HepG2 (cell line): ENCODE data around the gene PAXX. TPM values are rescaled to one million over a fixed set of nuclear protein-coding genes. Genes with fewer than 3 reads are reported as not detected.

Experiments used
- CENPX ChIP-seq: sonication (generic); formaldehyde crosslinking; IDR thresholded peaks from 2 replicates; pipeline ENCODE4 v1.9.0; 2021; ENCODE audit warnings: mild to moderate bottlenecking, missing genetic modification reagents, moderate library complexity
- GLI4 ChIP-seq: sonication (generic); formaldehyde crosslinking; IDR thresholded peaks from 2 replicates; pipeline ENCODE4 v1.5.1; 2020; ENCODE audit warnings: missing genetic modification reagents, mild to moderate bottlenecking, moderate library complexity, borderline replicate concordance
- IKZF4 ChIP-seq: sonication (generic); formaldehyde crosslinking; IDR thresholded peaks from 2 replicates; pipeline ENCODE4 v1.5.1; 2020; ENCODE audit warnings: borderline replicate concordance, mild to moderate bottlenecking, low read depth, missing genetic modification reagents; ENCODE audit errors: not compliant biosample characterization
- KDM4B ChIP-seq: sonication (generic); formaldehyde crosslinking; IDR thresholded peaks from 2 replicates; pipeline ENCODE4 v1.4.0; 2020; ENCODE audit warnings: missing genetic modification reagents
- MEIS1 ChIP-seq: sonication (generic); formaldehyde crosslinking; IDR thresholded peaks from 2 replicates; pipeline ENCODE4 v1.9.0; 2021; ENCODE audit warnings: mild to moderate bottlenecking, missing genetic modification reagents, moderate library complexity, borderline replicate concordance
- PHF20 ChIP-seq: sonication (generic); formaldehyde crosslinking; IDR thresholded peaks from 2 replicates; pipeline ENCODE4 v1.5.0; 2020; ENCODE audit warnings: mild to moderate bottlenecking, missing genetic modification reagents
- RORA ChIP-seq: sonication (generic); formaldehyde crosslinking; IDR thresholded peaks from 2 replicates; pipeline ENCODE4 v1.5.0; 2020; ENCODE audit warnings: mild to moderate bottlenecking, missing genetic modification reagents, moderate library complexity
- SCMH1 ChIP-seq: sonication (generic); formaldehyde crosslinking; IDR thresholded peaks from 2 replicates; pipeline ENCODE4 v1.9.0; 2021; ENCODE audit warnings: missing genetic modification reagents, mild to moderate bottlenecking, borderline replicate concordance
- SP4 ChIP-seq: sonication (generic); formaldehyde crosslinking; IDR thresholded peaks from 2 replicates; pipeline ENCODE4 v1.8.1; 2023; ENCODE audit warnings: mild to moderate bottlenecking, missing genetic modification reagents
- ZNF446 ChIP-seq: sonication (generic); formaldehyde crosslinking; IDR thresholded peaks from 2 replicates; pipeline ENCODE4 v1.5.0; 2020; ENCODE audit warnings: mild to moderate bottlenecking, missing genetic modification reagents
- ZNF746 ChIP-seq: sonication (generic); formaldehyde crosslinking; IDR thresholded peaks from 2 replicates; pipeline ENCODE4 v1.8.0; 2022; ENCODE audit warnings: mild to moderate bottlenecking, missing genetic modification reagents
- ZSCAN9 ChIP-seq: IDR thresholded peaks from 2 replicates; pipeline ENCODE4 v1.6.1; 2016; ENCODE audit warnings: borderline replicate concordance
- polyA plus RNA-seq, 8 experiments: library from polyadenylated mRNA; depleted of rRNA in 3 of 8; stranded (reverse) in 7 of 8; unstranded in 1 of 8; fragments of >200 nt; fragmentation: Illumina TruSeq in 4 of 8; extraction: Trizol in 4 of 8; gene quantifications; 2 replicates each; pipeline versions ENCODE4 v1.2.1 to v1.2.3, GENCODE V29; 2011 to 2016; ENCODE audit warnings: low read depth in 4 of 8, missing spikeins in 1 of 8, mixed read lengths in 1 of 8; ENCODE audit not compliant: insufficient read depth in 1 of 8
- total RNA-seq, 5 experiments: library from RNA; depleted of rRNA; stranded (reverse); fragments of >200 nt; fragmentation: Illumina TruSeq; extraction: Trizol; gene quantifications; 2 replicates each; pipeline ENCODE4 v1.2.3, GENCODE V29; 2016; ENCODE audit warnings: low read depth in 1 of 5
- TF ChIP-seq, protein P1 (sequence below): IDR thresholded peaks from 2 replicates; pipeline ENCODE4 v1.6.1; 2016; ENCODE audit warnings: missing compliant biosample characterization, missing genetic modification reagents, borderline replicate concordance
- TF ChIP-seq, protein P2 (sequence below): sonication (generic); formaldehyde crosslinking; IDR thresholded peaks from 2 replicates; pipeline ENCODE4 v1.5.0; 2020; ENCODE audit warnings: missing genetic modification reagents
- TF ChIP-seq, protein P3 (sequence below): sonication (generic); formaldehyde crosslinking; IDR thresholded peaks from 2 replicates; pipeline ENCODE4 v1.8.0; 2023; ENCODE audit warnings: mild to moderate bottlenecking, missing genetic modification reagents
- TF ChIP-seq, protein P4 (sequence below): sonication (generic); formaldehyde crosslinking; IDR thresholded peaks from 2 replicates; pipeline ENCODE4 v1.8.0; 2022; ENCODE audit warnings: missing genetic modification reagents, low read depth, mild to moderate bottlenecking, borderline replicate concordance
- TF ChIP-seq, protein P5 (sequence below): sonication (generic); formaldehyde crosslinking; IDR thresholded peaks from 2 replicates; pipeline ENCODE4 v1.5.0; 2020; ENCODE audit warnings: mild to moderate bottlenecking, missing genetic modification reagents
- TF ChIP-seq, protein P6 (sequence below): sonication (generic); formaldehyde crosslinking; IDR thresholded peaks from 2 replicates; pipeline ENCODE4 v1.4.0; 2020; ENCODE audit warnings: missing genetic modification reagents

PAXX gene
- total and polyA plus RNA-seq, 2 of the 13 experiments (the other 11 are each of a cell fraction or from before 2014, with no cell fraction given), result 14.0 to 31.9 TPM

DNA sequence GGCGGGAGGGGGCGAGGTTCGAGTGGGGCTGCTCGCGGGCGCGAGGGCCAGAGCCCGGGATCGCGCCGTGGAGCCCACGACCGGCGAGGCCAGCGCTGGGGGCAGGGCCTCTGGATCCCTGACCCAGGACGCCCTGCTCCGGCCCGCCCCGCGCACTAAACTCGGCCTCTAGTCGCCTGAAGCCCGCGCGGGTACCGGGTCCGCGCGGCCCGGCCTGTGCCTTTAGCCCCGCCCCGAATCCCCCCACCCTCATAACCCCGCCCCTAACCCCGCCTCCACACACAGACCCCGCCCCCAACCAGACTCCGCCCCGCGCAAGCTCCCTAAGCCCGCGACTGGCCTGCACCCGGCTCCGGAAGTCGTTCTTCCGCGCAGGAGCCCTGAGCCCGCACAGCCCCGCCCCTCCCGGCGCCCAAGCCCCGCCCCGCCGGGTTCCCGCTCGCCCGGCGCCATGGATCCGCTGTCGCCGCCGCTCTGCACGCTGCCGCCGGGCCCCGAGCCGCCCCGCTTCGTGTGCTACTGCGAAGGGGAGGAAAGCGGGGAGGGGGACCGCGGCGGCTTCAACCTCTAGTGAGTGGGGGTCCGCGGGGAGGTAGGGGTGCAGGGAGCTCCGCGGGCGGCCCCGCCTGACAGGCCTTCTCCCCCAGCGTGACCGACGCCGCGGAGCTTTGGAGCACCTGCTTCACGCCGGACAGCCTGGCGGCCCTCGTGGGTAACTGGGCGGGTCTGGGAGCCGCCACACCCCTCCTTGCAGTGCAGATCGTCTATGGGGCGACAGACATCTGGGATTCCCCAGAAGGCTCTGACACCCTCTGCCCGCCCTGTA is at the start of gene PAXX (continued):
- TF ChIP-seq ZSCAN9, result no peak
- TF ChIP-seq IKZF4, result peak; percentile 61
- TF ChIP-seq, protein P1, sequence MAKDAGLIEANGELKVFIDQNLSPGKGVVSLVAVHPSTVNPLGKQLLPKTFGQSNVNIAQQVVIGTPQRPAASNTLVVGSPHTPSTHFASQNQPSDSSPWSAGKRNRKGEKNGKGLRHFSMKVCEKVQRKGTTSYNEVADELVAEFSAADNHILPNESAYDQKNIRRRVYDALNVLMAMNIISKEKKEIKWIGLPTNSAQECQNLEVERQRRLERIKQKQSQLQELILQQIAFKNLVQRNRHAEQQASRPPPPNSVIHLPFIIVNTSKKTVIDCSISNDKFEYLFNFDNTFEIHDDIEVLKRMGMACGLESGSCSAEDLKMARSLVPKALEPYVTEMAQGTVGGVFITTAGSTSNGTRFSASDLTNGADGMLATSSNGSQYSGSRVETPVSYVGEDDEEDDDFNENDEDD (CRISPR knock-in tag), result peak; percentile 69; the same call in 1 of the 2 replicates
- TF ChIP-seq, protein P2, sequence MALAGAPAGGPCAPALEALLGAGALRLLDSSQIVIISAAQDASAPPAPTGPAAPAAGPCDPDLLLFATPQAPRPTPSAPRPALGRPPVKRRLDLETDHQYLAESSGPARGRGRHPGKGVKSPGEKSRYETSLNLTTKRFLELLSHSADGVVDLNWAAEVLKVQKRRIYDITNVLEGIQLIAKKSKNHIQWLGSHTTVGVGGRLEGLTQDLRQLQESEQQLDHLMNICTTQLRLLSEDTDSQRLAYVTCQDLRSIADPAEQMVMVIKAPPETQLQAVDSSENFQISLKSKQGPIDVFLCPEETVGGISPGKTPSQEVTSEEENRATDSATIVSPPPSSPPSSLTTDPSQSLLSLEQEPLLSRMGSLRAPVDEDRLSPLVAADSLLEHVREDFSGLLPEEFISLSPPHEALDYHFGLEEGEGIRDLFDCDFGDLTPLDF (CRISPR knock-in tag), result 0 out of 2 replicates have a peak, but pooled peaks have one; percentile 56
- TF ChIP-seq, protein P3, sequence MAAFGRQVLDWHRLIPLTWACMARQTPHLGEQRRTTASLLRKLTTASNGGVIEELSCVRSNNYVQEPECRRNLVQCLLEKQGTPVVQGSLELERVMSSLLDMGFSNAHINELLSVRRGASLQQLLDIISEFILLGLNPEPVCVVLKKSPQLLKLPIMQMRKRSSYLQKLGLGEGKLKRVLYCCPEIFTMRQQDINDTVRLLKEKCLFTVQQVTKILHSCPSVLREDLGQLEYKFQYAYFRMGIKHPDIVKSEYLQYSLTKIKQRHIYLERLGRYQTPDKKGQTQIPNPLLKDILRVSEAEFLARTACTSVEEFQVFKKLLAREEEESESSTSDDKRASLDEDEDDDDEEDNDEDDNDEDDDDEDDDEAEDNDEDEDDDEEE (CRISPR knock-in tag), result 0 out of 2 replicates have a peak, but pooled peaks have one; percentile 28
- TF ChIP-seq SP4 (CRISPR knock-in tag), result peak; percentile 60; the same call in 1 of the 2 replicates
- 0 out of 2 replicates have a peak, but pooled peaks have one; percentile 69 for TF ChIP-seq ZNF446 (CRISPR knock-in tag)
- TF ChIP-seq KDM4B, result no peak
- TF ChIP-seq RORA (CRISPR knock-in tag), result no peak
- TF ChIP-seq ZNF746 (CRISPR knock-in tag), result 0 out of 2 replicates have a peak, but pooled peaks have one; percentile 17
- TF ChIP-seq, protein P4, sequence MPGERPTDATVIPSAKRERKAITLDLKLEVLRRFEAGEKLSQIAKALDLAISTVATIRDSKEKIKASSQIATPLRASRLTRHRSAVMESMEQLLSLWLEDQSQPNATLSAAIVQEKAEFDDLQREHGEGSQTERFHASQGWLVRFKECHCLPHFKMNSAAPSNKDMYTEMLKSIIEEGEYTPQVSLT, result no peak
- no peak for TF ChIP-seq CENPX (CRISPR knock-in tag)
- TF ChIP-seq GLI4, result peak; percentile 79; the same call in 1 of the 2 replicates
- no peak for TF ChIP-seq SCMH1 (CRISPR knock-in tag)
- TF ChIP-seq PHF20 (CRISPR knock-in tag), result peak; percentile 14; the same call in 1 of the 2 replicates
- no peak for TF ChIP-seq MEIS1 (CRISPR knock-in tag)
- TF ChIP-seq, protein P5, sequence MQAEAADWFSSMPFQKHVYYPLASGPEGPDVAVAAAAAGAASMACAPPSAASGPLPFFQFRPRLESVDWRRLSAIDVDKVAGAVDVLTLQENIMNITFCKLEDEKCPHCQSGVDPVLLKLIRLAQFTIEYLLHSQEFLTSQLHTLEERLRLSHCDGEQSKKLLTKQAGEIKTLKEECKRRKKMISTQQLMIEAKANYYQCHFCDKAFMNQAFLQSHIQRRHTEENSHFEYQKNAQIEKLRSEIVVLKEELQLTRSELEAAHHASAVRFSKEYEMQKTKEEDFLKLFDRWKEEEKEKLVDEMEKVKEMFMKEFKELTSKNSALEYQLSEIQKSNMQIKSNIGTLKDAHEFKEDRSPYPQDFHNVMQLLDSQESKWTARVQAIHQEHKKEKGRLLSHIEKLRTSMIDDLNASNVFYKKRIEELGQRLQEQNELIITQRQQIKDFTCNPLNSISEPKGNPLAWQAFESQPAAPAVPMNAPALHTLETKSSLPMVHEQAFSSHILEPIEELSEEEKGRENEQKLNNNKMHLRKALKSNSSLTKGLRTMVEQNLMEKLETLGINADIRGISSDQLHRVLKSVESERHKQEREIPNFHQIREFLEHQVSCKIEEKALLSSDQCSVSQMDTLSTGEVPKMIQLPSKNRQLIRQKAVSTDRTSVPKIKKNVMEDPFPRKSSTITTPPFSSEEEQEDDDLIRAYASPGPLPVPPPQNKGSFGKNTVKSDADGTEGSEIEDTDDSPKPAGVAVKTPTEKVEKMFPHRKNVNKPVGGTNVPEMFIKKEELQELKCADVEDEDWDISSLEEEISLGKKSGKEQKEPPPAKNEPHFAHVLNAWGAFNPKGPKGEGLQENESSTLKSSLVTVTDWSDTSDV (CRISPR knock-in tag), result peak; percentile 22; the same call in 1 of the 2 replicates
- TF ChIP-seq, protein P6, sequence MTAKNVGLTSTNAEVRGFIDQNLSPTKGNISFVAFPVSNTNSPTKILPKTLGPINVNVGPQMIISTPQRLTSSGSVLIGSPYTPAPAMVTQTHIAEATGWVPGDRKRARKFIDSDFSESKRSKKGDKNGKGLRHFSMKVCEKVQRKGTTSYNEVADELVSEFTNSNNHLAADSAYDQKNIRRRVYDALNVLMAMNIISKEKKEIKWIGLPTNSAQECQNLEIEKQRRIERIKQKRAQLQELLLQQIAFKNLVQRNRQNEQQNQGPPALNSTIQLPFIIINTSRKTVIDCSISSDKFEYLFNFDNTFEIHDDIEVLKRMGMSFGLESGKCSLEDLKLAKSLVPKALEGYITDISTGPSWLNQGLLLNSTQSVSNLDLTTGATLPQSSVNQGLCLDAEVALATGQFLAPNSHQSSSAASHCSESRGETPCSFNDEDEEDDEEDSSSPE, result peak; percentile 72
